ENCODE results near the gene CELF1. TPM values are rescaled to one million over a fixed set of nuclear protein-coding genes. Genes with fewer than 3 reads are reported as not detected.

CELF1 gene
- total and polyA plus RNA-seq, 2 of the 13 experiments (the other 11 are each of a cell fraction or from before 2014, with no cell fraction given): 69.0 to 80.1 TPM

- intact Hi-C loops (cut with micrococcal nuclease; ENCODE audit: unreplicated experiment) (loop anchor here (5.0 kb wide), 1 partner anchor 65 kb away; the partner anchor contains the start of gene CELF1), in situ Hi-C loops (cut with HindIII; ENCODE audit: extremely low pct_ligation_motif_present, low pct_unique_long_range_greater_than_20kb) (no loop called here)
- H3K4me3 ChIP-seq (replicated peaks in 1 of 3; ENCODE audit: insufficient read depth in 1 of 3, low read depth in 2 of 3, low read length in 3 of 3): no peak overlapping the region
- H3K9me3 ChIP-seq (ENCODE audit: low read length): no peaks in the 10 kb centered on the region
- peaks cover 23% of the 10 kb centered on the region for H4K20me1 ChIP-seq (ENCODE audit: insufficient read depth, low read length)
- no peaks in the 10 kb centered on the region for H3K27me3 ChIP-seq (ENCODE audit: control insufficient read depth in 1 of 2, insufficient read depth in 2 of 2, low read length in 2 of 2)
- H3K27ac ChIP-seq (ENCODE audit: extremely low read length, insufficient read depth, low read length): no peak overlapping the region
- H3K79me2 ChIP-seq (ENCODE audit: insufficient read depth, low read length): peaks cover 13% of the 10 kb centered on the region
- TF ChIP-seq NFE2 (CRISPR knock-in tag; IDR thresholded peaks at IDR 0.05): no peak
- H3K4me2 ChIP-seq (ENCODE audit: low read depth, low read length): no peak overlapping the region
- 98% methylated on average over 2 of the region's 2 CpGs for WGBS (ENCODE audit: low lambda C conversion rate)
- no TSS peak for BruUV-seq (replicated peaks)
- DNase-seq (ENCODE audit: low spot score) (no peak), FAIRE-seq (no peak), ATAC-seq (no peak)
- no peak overlapping the region for H3K9ac ChIP-seq (ENCODE audit: insufficient read depth, low read depth, low read length)
- H3K36me3 ChIP-seq (replicated peaks in 1 of 2; ENCODE audit: control insufficient read depth in 1 of 2, insufficient read depth in 2 of 2, low read length in 2 of 2): peaks cover 15 to 56% of the 10 kb centered on the region in 2 experiments
- POLR2A ChIA-PET: interaction anchor here (1.0 kb wide), 1 partner anchor 34 kb away, joined by 4 read pairs; no protein-coding TSS in a partner anchor
- H2AFZ ChIP-seq (ENCODE audit: low read length): no peak overlapping the region
- CTCF ChIA-PET (ENCODE audit: low intra/inter-chr PET ratio, low total read pairs): no interaction called here
- H3K4me1 ChIP-seq (ENCODE audit: insufficient read depth, low read length): peaks cover 29% of the 10 kb centered on the region
Measured at GRCh38 chr11:47487421-47487820, 65.5 kb downstream of the CELF1 start.

DNA sequence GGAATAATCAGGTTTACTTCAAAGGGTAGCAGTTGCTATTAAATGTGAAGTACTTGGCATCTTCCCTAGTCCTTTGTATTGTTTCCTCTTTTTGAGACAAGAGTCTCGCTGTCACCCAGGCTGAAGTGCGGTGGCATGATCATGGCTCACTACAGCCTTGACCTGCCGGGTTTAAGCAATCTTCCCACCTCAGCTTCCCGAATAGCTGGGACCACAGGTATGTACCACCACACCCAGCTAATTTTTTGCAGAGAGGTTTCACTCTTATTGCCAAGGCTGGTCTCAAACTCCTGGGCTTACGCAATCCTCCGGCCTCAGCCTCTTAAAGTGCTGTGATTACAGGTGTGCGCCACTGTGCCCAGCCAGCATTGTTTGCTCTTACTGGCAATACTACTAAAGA is 67.8 kb downstream of the CELF1 start:
- intact Hi-C loops (cut with micrococcal nuclease; ENCODE audit: unreplicated experiment) (loop anchor here (5.0 kb wide), 1 partner anchor 67 kb away; the partner anchor contains the start of gene CELF1), in situ Hi-C loops (cut with HindIII; ENCODE audit: extremely low pct_ligation_motif_present, low pct_unique_long_range_greater_than_20kb) (no loop called here)
- ChIA-PET CTCF (ENCODE audit: low intra/inter-chr PET ratio, low total read pairs) (no interaction called here), POLR2A (no interaction called here)
- peaks cover 23% of the 10 kb centered on the region for H4K20me1 ChIP-seq (ENCODE audit: insufficient read depth, low read length)
- TF ChIP-seq KDM5B (CRISPR knock-in tag; IDR thresholded peaks at IDR 0.05; ENCODE audit: borderline replicate concordance): no peak
- TF ChIP-seq JUND (CRISPR knock-in tag; IDR thresholded peaks at IDR 0.05): no peak
- peak; percentile 78 for TF ChIP-seq CEBPB (IDR thresholded peaks at IDR 0.05; ENCODE audit: borderline replicate concordance, low read depth, low read length)
- H3K27me3 ChIP-seq (ENCODE audit: control insufficient read depth in 1 of 2, insufficient read depth in 2 of 2, low read length in 2 of 2): no peaks in the 10 kb centered on the region
- no peak overlapping the region for H3K4me2 ChIP-seq (ENCODE audit: low read depth, low read length)
- peaks cover 3% of the 10 kb centered on the region for H3K79me2 ChIP-seq (ENCODE audit: insufficient read depth, low read length)
- ATAC-seq (no peak), FAIRE-seq (no peak), DNase-seq (ENCODE audit: low spot score) (no peak)
- peaks cover 19 to 66% of the 10 kb centered on the region in 2 experiments for H3K36me3 ChIP-seq (replicated peaks in 1 of 2; ENCODE audit: control insufficient read depth in 1 of 2, insufficient read depth in 2 of 2, low read length in 2 of 2)
- H3K9me3 ChIP-seq (ENCODE audit: low read length): no peaks in the 10 kb centered on the region
- 97% methylated on average over 7 of the region's 7 CpGs for WGBS (ENCODE audit: low lambda C conversion rate)
- no TSS peak for BruUV-seq (replicated peaks)
- H3K4me1 ChIP-seq (ENCODE audit: insufficient read depth, low read length): peaks cover 25% of the 10 kb centered on the region
- H3K4me3 ChIP-seq (replicated peaks in 1 of 3; ENCODE audit: insufficient read depth in 1 of 3, low read depth in 2 of 3, low read length in 3 of 3): no peak overlapping the region
- H2AFZ ChIP-seq (ENCODE audit: low read length): no peak overlapping the region
- H3K27ac ChIP-seq (ENCODE audit: extremely low read length, insufficient read depth, low read length): no peak overlapping the region
- no peak overlapping the region for H3K9ac ChIP-seq (ENCODE audit: insufficient read depth, low read depth, low read length)
